C1 segment of cervical spinal cord (tissue), 14 donors: Measurements from ENCODE around the gene GBX2.

ENCODE experiments used
- DNase-seq, 14 donors: peaks; one replicate each; lab custom pipeline; 2025; lab: John Stamatoyannopoulos, UW

GBX2 gene

DNA sequence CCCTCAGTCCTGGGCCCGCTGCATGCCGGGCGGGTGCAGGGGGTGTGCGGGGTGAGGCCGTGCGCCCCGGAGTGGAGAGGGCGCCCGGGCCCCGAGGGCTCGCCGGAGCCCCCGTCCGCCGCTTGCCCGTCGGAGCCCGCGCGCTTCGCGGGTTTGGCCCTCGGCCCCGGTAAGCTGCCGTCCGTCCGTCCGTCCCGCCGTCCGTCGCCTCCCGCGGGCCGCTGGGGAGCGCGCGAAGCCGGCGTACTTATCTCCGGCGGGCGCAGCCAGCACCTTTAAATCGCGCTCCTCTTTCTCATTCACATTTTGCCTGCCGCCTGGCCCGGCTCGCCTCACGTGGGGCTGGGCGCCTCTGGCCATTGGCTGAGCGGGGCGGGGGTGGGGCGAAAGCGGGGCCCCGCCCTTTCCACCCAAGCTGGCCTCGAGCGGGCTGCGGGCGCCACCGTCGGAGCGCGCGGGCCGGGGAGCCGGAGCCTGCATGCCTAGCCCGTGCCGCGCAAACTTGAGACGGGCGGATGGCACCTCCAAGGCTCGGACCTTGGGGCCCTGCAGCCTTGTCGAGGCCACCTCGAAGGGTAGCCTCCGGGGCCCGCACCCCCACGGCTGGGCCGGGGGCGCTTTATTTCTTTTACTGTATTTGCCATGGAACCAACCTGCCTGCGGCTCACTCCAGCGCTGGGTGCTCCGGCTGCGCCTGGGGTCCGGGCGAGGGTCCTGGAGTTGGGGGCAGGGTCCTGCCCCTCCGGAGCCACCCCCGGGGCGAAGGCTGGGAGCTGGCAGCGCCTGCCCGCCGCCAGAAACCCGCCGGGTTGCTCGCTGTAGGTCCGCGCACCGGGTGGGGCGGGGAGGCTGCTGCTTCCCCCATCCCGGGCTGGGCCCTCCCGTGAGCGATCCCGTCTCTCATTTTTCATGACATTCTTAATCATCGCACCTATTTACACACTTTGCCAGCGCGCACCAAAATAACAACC, at the start of gene GBX2:
TSS of gene GBX2 (minus strand) at position 277 of the 971 bp plus-strand sequence. CDS start 415 bp downstream, outside the sequence.
- peak in 8 of 14 donors; percentile 20 to 68 (median 26) for DNase-seq

DNA sequence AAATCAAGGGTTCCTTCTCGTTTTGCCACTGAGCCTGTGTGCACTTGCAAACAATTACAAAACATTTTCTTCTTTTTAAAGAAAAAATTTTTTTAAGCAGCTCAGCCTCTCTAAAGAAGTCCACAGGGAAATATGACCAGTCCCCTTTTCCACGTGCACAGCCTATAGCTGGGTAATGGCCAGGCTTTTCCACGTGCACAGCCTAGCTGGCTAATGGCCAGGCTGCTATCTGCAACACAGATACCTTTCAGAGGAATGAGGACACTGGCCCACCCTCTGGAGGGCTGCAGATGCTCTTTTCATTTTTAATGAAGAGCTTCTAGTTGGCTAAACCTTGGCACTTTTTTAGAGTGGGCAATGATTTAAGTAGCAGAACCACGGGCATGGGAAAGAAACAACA, 49.7 kb upstream of the GBX2 start:
- no peak for DNase-seq

DNA sequence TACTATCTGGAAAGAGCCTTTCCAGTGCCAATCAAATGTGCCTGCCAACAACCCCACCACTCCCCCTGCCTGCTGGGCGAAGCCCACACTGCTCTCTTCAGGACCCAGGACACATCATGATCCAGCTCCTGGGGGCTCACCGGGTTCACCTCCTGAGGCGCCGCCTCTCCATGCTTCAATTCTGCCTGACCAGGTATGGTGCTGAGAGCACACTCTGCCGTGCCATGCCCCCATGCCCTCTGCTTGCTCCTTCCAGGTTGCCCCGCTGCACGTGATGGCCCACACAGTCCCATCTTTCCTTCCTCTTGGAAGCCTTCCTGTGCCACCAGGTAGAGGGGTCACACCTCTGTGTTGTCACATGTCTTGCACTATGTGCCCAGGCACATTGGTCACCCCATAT, 48.5 kb upstream of the GBX2 start:
- DNase-seq, result no peak

DNA sequence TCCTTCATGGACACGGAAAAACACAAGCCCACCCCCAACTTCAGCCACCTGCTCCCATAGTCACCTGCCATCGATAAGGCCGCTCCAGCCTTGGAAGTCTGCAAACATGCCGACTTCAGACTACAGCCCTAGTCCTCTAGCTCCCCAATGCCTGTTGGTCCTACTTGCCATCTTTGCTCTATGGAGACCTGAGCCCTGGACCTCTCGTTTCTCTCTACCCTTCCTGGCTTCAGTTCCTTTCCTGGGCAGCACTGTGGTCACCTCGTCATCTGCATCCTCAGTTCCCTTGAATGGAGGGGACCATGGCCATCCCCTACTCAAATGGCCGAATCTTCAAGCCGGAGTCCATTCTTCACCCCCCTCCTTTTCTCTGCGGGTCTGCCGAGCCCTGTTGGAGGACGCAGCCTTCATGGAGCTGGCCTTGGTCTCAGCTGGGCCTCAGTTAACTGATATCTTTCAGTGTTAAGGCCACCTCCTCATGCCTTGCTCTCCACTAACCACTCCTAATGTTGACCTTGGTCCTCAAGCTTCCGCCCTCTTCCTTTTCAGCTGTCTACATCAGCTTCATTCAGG, 47.7 kb upstream of the GBX2 start:
- no peak for DNase-seq

DNA sequence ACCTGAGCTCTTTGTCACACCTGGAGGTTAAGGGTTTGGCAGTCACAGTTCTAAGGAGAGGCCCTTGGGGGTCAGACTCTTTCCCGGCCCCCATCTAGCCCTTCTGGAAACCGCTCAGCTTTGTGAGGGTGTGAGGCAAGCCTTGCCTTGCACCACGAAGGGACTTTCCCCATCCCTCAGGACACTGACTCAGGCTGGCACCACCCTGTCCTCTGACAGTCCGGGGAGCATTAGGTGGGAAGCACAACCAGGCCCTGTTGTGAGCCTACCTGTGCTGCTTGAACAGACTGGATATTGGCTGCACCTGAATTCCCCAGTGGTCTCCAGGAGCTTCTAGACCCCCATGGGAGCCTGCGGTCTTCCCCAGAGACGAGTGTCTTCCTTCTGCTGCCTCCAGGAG, 47.0 kb upstream of the GBX2 start:
- no peak for DNase-seq

DNA sequence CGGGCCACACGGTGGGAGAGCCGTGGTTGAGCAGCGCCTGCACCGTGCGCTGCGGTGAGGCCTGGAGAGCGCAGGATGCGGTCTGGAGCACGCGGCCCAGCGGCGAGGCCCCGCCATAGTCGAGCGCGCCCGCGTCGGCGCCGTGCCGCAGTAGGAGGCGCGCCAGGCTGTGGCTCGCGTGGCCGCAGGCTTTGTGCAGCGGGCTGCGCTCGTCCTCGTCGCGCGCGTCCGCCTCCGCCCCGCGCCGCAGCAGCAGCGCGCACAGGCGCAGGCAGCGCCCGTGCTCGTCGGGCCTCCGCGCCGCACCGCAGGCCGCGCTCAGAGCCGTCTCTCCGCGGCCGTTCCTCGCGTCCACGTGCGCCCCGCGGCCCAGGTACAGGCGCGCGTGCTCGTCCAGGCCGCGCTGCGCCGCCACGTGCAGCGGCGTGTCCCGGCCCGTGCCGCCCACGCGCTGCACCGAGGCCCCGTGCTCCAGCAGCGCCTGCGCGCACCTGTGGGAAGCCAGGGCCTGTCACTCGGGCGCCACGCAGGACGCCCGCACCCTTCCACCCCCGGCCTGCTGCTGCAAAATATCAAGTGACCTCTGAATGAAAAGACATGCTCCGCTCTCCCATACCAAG, 46.3 kb upstream of the GBX2 start:
- no peak for DNase-seq

DNA sequence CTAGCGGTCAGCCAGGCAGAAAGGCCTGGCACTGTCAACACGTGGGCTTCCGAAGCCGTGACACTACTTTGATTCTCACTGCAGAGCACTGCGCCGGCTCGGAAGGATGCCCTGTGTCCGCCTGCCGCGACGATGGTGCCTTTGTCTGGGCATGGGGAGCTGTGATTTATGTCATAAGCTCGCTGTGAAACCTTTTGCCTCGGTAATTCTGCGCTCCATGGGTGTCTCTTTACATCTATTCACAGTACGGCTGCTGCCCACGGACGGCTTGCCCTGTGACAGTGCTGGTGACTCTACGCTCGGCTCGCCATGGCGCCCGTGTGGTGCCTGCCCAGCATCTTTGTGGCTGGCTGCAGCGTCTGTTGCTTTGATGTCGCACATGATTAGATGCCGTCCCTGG, 43.1 kb upstream of the GBX2 start:
- DNase-seq, result no peak

DNA sequence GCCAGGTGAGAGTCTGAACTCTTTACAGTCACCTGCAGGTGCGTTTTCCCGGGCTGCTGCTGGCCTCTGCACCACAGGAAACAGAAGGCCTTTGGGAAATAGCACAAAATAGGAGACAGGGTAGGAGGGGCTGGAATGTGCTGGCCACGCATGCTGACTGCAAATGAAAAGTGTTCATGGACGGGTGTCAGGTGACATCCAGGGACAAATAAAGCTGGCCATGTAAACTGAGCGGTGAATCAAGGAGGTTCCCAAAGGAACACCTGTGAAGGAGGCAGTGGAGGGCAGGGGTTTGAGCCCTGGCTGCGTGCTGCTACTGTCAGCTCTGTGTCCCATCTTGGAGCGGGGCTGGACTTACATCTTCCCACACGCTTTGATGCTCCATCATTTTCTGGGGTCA, 42.4 kb upstream of the GBX2 start:
- no peak for DNase-seq

DNA sequence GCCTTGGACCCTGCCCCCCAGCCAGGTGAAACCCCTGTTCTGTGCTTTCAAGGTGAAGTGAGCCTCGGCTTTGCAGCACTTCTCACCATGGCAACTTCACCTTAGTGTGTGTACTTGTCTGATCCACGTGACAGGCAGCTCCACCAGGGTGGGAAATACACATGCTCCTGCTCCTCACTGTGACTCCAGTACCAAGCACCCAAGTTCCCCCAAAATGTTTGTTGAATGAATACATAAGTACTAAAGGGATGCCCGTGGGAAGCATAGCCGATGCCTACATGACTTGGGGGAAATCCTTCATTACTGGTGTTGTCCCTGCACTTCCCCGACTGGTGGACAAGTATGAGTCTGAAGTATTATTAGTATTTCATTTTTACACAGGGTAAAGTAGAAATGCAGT, 41.8 kb upstream of the GBX2 start:
- DNase-seq, result no peak

DNA sequence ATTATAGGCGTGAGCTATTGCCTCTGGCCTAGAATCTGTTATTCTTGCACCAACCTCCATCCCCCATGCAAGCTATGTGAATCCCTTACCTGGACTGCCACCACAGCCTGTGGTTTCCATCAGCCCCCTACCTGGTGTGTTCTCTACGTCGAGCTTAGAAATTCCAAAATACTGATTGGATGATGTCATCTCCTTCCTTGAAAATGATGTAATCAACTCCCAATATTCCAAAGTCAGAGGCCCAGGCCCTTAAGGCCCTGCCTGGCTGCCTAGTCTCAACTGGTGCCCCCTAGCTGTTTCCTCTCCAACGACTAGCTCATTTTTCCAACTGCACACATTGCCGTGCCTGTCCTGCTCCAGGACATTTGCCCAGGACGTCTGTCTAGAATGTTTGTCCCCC, 41.3 kb upstream of the GBX2 start:
- DNase-seq, result no peak

DNA sequence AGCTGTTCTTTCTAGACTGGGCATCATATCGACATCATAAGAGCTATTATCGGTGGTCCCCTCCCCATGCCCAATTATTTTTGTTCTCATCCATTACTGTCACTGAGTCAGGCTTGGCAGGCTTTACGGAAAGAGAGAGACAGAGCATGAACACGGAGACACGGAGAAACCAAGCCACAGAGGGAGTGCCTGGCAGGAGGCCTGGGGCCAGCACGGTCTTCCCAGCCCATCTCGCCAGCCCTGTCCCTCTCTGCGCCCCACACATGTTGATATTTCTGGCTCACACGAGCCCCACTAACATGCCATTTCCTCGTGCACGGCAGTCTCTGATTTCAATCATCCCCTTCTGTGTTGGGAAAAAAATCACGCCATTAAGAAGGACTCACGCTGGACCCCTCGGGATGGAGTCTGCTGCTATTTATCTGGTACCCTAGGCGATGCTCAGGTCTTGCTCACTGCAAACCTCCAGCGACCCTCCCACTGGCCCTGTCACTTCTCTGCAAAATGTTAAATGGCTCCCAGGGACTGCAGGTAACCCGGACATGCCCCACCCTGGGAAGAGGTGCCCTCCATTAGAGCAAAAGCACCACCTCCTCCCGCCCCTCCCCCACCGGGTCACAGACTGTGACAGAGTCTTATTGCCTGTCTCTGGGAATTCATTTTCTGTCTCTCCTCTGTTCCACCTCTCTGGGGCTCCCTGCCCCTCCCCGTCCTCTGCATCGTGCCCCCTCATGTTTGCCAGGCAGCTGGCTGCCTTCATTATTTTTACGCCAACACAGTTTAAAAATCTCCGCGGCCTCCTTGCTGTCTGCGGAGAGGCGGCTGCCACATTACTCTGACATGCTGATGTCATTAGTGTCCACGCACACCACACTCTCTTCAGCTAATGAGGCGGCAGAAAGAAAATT, 40.1 kb upstream of the GBX2 start:
- DNase-seq, result peak in 1 of 14 donors; percentile 1

DNA sequence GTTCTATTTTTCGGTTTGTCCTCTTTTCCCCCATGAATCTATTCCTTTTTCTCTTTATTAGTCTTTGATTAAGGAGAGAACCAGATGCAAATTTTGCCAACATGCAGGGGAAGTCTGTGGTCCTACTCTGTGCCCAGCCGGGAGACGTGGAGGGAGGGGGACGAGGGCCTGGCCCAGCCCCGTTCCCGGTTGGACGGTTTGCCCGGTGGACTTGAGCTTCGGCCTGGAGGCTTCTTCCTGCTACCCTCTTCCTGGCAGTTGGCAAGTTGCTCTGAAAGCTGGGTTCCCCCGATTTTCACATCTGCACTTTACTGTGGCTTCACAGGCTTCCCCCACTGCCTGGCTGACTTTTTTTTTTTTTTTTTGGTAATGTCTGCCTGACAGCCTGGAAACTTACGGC, 39.3 kb upstream of the GBX2 start:
- no peak for DNase-seq

DNA sequence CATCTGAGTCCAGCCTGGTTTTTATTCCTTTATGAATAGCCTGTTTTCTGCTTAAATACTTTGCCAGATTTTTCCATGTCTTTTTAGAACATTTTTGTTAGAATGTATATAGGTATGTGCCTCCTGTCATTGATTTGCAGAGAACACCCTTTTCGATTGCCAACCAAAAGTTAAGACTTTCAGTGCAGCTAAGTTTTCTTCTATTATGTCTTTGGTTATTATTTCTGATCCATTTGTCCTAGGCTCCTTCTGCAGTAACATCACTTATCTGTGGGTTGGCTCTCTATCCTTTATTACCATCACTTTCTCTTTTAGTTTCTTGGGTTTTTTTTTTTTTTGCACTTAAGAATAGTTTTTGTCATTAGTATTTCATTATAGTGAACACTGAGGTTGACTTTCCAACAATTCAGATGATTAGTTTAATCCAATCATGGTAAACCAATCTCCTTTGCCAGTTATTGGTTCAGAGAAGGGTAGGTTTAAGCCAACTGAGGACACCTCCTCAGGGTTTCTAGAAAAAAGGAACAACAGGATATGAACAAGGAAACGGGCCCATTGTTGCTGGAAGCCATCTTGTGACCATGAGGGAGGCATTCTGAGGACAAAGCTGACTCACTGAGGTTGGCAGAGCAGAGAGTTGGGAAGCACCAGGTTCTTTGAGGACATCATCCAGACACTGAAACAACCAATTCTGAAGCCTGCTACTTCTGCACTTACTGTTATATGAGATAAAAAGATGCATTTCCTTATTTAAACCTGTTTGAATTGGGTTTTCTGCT, 37.9 kb upstream of the GBX2 start:
- DNase-seq, result no peak

DNA sequence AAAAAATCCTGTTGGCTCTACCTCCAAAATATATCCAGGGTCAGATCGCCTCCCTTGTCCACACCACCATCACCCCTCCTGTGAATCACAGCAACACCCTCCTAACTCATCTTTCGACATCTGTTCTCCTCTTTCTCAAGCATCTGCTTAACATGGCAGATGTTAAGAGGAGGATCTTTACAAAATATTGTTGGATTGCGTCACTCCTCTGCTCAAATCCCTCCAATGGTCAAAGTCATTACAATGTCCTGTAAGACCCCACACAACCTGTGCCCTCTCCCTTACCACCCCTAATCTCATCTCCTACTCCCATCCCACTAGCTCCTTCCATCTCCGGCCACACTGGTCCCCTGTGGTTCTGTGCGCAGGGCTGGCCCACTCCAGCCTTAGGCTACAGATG, 36.8 kb upstream of the GBX2 start:
- no peak for DNase-seq

DNA sequence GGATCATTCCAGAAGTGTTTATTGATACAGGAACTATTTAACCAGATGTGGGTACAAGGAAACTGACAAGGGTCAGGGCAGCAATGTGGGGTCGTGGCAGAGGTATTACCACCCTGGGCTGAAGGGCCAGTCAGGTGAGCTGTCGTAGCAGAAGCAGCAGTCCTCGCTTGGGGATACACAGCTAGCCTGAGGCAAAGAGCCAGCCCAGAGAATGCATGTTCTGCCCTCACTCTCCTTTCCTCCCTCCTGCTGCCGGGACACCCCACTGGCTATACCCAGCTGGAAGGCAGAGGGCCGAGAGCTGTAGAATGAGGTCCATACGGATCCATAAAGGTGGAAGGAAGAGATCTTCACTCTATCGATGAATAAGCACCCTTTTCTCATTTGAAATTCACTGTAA, 32.2 kb upstream of the GBX2 start:
- DNase-seq, result no peak

DNA sequence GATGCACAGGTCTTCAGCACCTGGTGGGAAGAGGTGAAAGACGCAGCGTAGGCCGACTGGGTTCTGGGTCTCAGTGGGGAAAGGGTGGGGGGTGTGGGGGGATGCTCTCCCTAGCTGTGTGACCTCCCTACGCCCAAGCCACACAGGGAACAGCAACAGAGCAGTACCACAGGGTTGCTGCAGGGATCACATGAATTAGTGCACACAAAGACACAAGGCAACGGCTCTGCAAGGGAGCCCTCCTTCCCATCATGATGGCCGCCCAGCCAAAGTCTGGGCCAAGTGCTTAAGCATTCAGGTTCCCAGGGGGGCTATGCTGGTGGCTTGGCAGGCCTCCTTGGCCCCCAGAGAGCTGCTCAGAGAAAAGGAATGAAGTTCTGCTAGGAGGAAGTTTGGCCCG, 28.2 kb upstream of the GBX2 start:
- DNase-seq, result no peak

DNA sequence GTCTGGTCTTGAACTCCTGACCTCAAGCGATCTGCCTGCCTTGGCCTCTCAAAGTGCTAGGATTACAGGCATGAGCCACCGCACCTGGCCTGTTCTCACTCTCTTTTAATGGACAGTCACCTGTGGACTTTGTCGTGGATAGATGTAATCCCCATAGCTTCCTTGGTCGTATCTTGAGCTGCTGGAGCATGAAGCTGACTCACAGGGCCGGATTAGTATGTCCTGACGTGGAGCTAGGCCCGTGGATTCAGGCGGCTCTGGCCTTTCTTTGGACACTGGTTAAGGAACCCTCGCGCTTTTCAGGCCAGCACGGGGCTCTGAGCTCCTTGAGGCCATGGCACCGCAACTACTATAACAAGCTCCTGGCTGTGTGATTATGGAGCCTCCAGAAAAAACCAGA, 27.5 kb upstream of the GBX2 start:
- no peak for DNase-seq

DNA sequence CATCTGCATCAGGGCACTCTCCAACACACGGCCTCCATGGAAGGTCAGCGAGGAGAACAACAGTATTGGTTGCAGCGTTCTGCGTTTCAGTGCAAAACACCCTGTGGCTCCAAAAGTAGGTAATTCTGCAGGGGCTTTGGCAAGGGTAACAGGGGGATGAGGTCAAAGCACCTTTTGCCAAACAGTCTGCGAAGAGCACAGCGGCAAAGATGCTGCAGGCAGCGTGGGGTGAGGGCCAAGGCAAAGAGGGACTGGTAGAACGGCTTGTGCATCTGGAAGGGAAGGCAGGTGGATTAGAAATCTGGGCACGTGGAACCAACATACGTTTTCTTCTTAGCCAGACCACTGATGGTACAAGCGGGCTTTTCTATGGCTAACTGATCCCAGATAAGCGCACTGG, 26.6 kb upstream of the GBX2 start:
- DNase-seq, result no peak

DNA sequence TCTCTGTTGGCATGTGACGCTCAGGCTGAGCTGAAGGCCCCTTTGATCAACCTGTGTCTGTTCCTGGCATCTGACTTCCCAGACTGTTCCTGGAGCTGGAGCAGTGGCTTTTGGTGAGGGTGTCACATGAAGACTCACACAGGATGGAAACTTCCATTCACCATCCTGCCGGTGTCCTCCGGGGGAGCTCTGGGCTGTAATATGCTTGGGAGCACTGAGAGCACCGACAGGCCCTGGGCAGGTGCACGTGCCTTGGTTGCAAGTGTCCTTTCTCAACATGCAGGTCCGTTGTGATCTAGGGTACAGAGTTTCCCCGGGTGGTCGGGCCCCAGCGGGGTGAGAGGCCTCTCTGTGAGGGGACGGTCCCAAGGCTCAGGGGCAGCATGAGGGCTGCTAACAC, 24.8 kb upstream of the GBX2 start:
- no peak for DNase-seq

DNA sequence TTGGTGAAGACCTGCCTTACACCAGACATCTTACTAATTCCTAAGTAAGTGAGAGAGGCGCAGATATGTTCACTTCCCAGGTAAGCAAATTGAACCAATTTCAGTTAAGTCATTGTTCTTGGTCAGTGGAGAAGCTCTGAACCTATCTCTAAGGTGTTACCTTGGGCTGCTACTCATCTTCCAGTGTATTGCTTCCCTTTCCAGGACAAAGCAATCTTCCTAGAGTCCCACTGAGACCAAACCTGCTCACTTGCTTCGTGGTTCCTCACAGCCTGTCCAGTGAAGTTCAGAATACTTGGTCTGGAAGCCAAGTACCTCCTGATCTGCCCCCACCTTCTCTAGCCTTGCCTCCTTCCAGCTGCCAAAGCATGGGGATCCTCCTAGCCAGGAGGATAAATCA, 22.5 kb upstream of the GBX2 start:
- no peak for DNase-seq

DNA sequence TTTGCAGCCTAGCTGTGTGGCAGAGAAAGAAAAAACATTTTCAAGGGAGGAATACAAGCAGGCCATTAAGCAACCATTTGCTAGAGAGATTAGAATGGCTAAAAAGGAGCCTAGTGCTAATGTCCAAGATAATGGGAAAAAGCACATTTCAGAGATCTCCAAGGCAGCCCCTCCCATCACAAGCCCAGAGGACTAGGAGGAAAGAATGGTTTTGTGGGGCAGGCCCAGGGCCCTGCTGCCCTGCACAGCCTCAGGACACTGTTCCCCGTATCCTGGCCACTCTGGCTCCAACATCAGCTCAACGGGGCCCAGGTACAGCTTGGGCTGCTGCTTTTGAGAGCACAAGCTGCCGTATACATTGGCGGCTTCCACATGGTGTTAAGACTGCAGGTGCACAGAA, 16.5 kb upstream of the GBX2 start:
- no peak for DNase-seq
